Measurements from ENCODE around the gene CHD1.

The CHD1 gene

DNA sequence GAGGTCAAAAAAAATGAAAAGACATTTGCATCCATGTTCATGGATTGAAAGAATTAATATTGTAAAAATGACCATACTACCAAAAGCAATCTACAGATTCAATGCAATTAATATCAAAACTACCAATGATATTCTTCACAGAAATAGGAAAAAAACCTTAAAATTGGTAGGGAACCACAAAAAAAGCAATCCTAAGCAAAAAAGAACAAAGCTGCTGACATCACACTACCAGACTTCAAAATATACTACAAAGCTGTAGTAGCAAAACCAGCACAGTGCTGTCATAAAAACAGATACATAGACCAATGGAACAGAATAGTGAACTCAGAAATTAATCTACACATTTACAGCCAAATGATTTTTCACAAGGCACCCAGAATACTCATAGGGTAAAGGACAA is 121.0 kb downstream of the CHD1 start:
- DNase-seq (ENCODE audit: low read depth): no peak

DNA sequence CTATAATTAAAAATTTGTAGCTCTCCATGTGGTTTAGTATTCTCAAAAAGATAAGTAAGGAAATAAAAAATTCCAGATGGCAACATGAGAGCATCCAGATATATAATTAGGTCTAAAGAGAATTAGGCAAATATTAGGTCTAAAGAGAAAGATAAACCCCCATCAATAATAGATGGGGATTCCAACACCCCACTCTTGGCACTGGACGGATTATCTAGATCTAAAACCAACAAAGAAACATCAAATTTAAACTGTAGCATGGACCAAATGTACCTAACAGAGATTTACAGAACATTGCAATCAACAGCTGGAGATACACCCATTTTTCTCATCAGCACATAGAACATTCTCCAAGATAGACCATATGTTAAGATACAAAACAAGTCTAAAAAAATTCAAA is 123.7 kb downstream of the CHD1 start:
- no peak for DNase-seq (ENCODE audit: low read depth)

- DNase-seq (ENCODE audit: low read depth): no peak
Observed at GRCh38 chr5:98804066-98804465, 124.7 kb downstream of the CHD1 start.
